RKO (cell line): Measurements from ENCODE around the gene NMU.
"Not testable (repeated sequence)": the region's sequence is repeated elsewhere in the genome, so short reads cannot be mapped to it uniquely, and the experiment has no call there.

Source experiments
- DNase-seq: peaks from one replicate; pipeline ENCODE4 v3.0.0-alpha.2; 2016; ENCODE audit warnings: low spot score

Gene NMU

GRCh38 chr4:55635741-55636655 lies at the start of gene NMU:
Gene NMU, minus strand, starts transcription at chr4:55636298. Its CDS starts 106 bp downstream, at chr4:55636192.
- DNase-seq, result peak; percentile 44

GRCh38 chr4:55684276-55684675 lies 48.2 kb upstream of the NMU start:
- DNase-seq, result no peak

GRCh38 chr4:55682797-55683196 lies 46.7 kb upstream of the NMU start:
- DNase-seq, result not testable (repeated sequence)

GRCh38 chr4:55682295-55682694 lies 46.2 kb upstream of the NMU start:
- DNase-seq, result no peak

GRCh38 chr4:55681430-55681829 lies 45.3 kb upstream of the NMU start:
- DNase-seq, result no peak

- DNase-seq, result no peak
Observed at GRCh38 chr4:55675196-55675793, 39.2 kb upstream of the NMU start.

- DNase-seq, result no peak
Observed at GRCh38 chr4:55673424-55673823, 37.3 kb upstream of the NMU start.

GRCh38 chr4:55671667-55672066 lies 35.6 kb upstream of the NMU start:
- no peak for DNase-seq

GRCh38 chr4:55670695-55671094 lies 34.6 kb upstream of the NMU start:
- no peak for DNase-seq

- no peak for DNase-seq
Observed at GRCh38 chr4:55668449-55668848, 32.4 kb upstream of the NMU start.

- DNase-seq, result no peak
Observed at GRCh38 chr4:55666535-55666934, 30.4 kb upstream of the NMU start.

GRCh38 chr4:55663145-55663544 lies 27.0 kb upstream of the NMU start:
- DNase-seq, result no peak

GRCh38 chr4:55661398-55662056 lies 25.4 kb upstream of the NMU start:
- no peak for DNase-seq

GRCh38 chr4:55658657-55659056 lies 22.6 kb upstream of the NMU start:
- no peak for DNase-seq

- DNase-seq, result no peak
Observed at GRCh38 chr4:55654131-55654530, 18.0 kb upstream of the NMU start.

GRCh38 chr4:55650483-55650882 lies 14.4 kb upstream of the NMU start:
- no peak for DNase-seq

- no peak for DNase-seq
Observed at GRCh38 chr4:55637272-55637820, 1.2 kb upstream of the NMU start.

- DNase-seq, result no peak
Observed at GRCh38 chr4:55636656-55636999, 530 bp upstream of the NMU start.

GRCh38 chr4:55635282-55635681 lies 816 bp downstream of the NMU start:
- DNase-seq, result no peak

- no peak for DNase-seq
Observed at GRCh38 chr4:55634417-55635128, 1.5 kb downstream of the NMU start.

- DNase-seq, result no peak
Observed at GRCh38 chr4:55633903-55634302, 2.2 kb downstream of the NMU start.

- no peak for DNase-seq
Observed at GRCh38 chr4:55625835-55626234, 10.3 kb downstream of the NMU start.
